22Rv1 (cell line): Measurements from ENCODE around the gene ZNF266.

Experiments used
- CTCF ChIP-seq: fragments of 450-650 bp; IDR thresholded peaks from 2 replicates; pipeline ENCODE4 v1.5.1; 2017; ENCODE audit warnings: mild to moderate bottlenecking
- ZFX ChIP-seq: fragments of 450-650 bp; IDR thresholded peaks from 2 replicates; pipeline ENCODE4 v1.6.1; 2017; ENCODE audit warnings: antibody characterized with exemption, borderline replicate concordance

- TF ChIP-seq CTCF (no peak), ZFX (no peak)
Observed at GRCh38 chr19:9461938-9462337, 26.6 kb upstream of the ZNF266 start.
